Upper lobe of left lung (tissue), 6 donors: ENCODE data around the gene SLC9A9. TPM values are rescaled to one million over a fixed set of nuclear protein-coding genes. Genes with fewer than 3 reads are reported as not detected.

Source experiments
- ATAC-seq, 2 donors: fragments of 200-7000 bp; cut with Tn5 transposase; one replicate each; pipeline ENCODE4 v1.9.1; 2022; ENCODE audit warnings: mild to moderate bottlenecking in 2 of 2, moderate library complexity in 2 of 2; ENCODE audit not compliant: low FRiP score in 2 of 2
- DNase-seq, 2 donors: peaks; one replicate each; pipeline ENCODE4 v3.0.0-alpha.2; 2019 to 2020
- H3K27ac ChIP-seq, 4 donors: fragments of 200-600 bp; sonication (generic); one replicate each; pipeline ENCODE4 v1.5.1; 2016 to 2019
- H3K27me3 ChIP-seq, 4 donors: fragments of 200-600 bp; sonication (generic); one replicate each; pipeline ENCODE4 v1.5.1; 2017 to 2019
- H3K36me3 ChIP-seq, 4 donors: fragments of 200-600 bp; sonication (generic); one replicate each; pipeline ENCODE4 v1.5.1; 2016 to 2019
- H3K4me1 ChIP-seq, 4 donors: fragments of 200-600 bp; sonication (generic); one replicate each; pipeline ENCODE4 v1.5.1; 2018 to 2019
- H3K4me3 ChIP-seq, 4 donors: fragments of 200-600 bp; sonication (generic); one replicate each; pipeline ENCODE4 v1.5.1; 2017 to 2019; ENCODE audit warnings: mild to moderate bottlenecking in 2 of 4, moderate library complexity in 1 of 4
- H3K9me3 ChIP-seq, 4 donors: fragments of 200-600 bp; sonication (generic); one replicate each; pipeline ENCODE4 v1.5.1; 2018 to 2019
- CTCF ChIP-seq, 6 experiments: fragments of 450-650 bp in 4 of 6; fragments of 200-600 bp in 2 of 6; sonication (generic) in 2 of 6; IDR thresholded peaks; one replicate each; pipeline ENCODE4 v1.5.1; 2016 to 2019; ENCODE audit warnings: antibody characterized with exemption in 6 of 6
- EP300 ChIP-seq, 4 donors: sonication (generic); formaldehyde crosslinking; IDR thresholded peaks; one replicate each; pipeline ENCODE4 v1.5.1; 2017; ENCODE audit warnings: antibody characterized with exemption in 4 of 4, control low read depth in 2 of 4
- POLR2A ChIP-seq, 4 donors: fragments of 450-650 bp; IDR thresholded peaks; one replicate each; pipeline ENCODE4 v1.5.1; 2016 to 2017; ENCODE audit warnings: antibody characterized with exemption in 4 of 4, mild to moderate bottlenecking in 2 of 4
- POLR2AphosphoS5 ChIP-seq, 2 donors: sonication (generic); formaldehyde crosslinking; IDR thresholded peaks; one replicate each; pipeline ENCODE4 v1.5.1; 2017; ENCODE audit warnings: antibody characterized with exemption in 2 of 2
- WGBS, 2 donors: methylation state at CpG; one replicate each; pipeline ENCODE4 v1.1.5; 2017 to 2018; 5-methylcytosine and 5-hydroxymethylcytosine counted together
- total RNA-seq, 6 donors: library from RNA; depleted of rRNA in 4 of 6; stranded (reverse); fragments of >200 nt in 4 of 6; gene quantifications; one replicate each; pipeline versions ENCODE4 v1.1.0 to v1.2.1, GENCODE V29; 2016 to 2021
- donor health status: DM: no; HTN: no; CAD: no; lungs with moderate emphysema.
- donor health status: DM: no; HTN: yes; CAD: no; lungs with severe emphysema.

The SLC9A9 gene
- total RNA-seq, 6 donors from 2014 or later, result 4.2 to 20.4 (median 8.7) TPM

- WGBS, 2 donors, result 76 to 86% methylated on average over 5 of the region's 5 CpGs
- no peaks in the 10 kb centered on the region for H3K36me3 ChIP-seq
- no peak for DNase-seq
- no peaks in the 10 kb centered on the region for H3K9me3 ChIP-seq
- no peaks in the 10 kb centered on the region for H3K27me3 ChIP-seq
- H3K4me3 ChIP-seq, result no peak overlapping the region
- TF ChIP-seq POLR2A (IDR thresholded peaks at IDR 0.05) (no peak), EP300 (IDR thresholded peaks at IDR 0.05) (no peak), CTCF (IDR thresholded peaks at IDR 0.05) (no peak), POLR2AphosphoS5 (IDR thresholded peaks at IDR 0.05) (no peak)
- H3K4me1 ChIP-seq, result peaks cover 0 to 5% (median 2%) of the 10 kb centered on the region in 4 donors
- H3K27ac ChIP-seq, result no peak overlapping the region
- no peak for ATAC-seq
Observed at GRCh38 chr3:143668924-143669790, 179.1 kb downstream of the SLC9A9 start.

- no peak overlapping the region for H3K27ac ChIP-seq
- ATAC-seq (no peak), DNase-seq (no peak)
- no peaks in the 10 kb centered on the region for H3K9me3 ChIP-seq
- peaks cover 0 to 2% (median 0%) of the 10 kb centered on the region in 4 donors for H3K4me1 ChIP-seq
- 69 to 90% methylated on average over 5 of the region's 5 CpGs for WGBS, 2 donors
- no peaks in the 10 kb centered on the region for H3K27me3 ChIP-seq
- TF ChIP-seq EP300 (IDR thresholded peaks at IDR 0.05), result no peak
- TF ChIP-seq POLR2A (IDR thresholded peaks at IDR 0.05), result no peak
- TF ChIP-seq CTCF (IDR thresholded peaks at IDR 0.05), result no peak
- no peak for TF ChIP-seq POLR2AphosphoS5 (IDR thresholded peaks at IDR 0.05)
- H3K4me3 ChIP-seq, result no peak overlapping the region
- no peaks in the 10 kb centered on the region for H3K36me3 ChIP-seq
Observed at GRCh38 chr3:143668385-143668784, 179.9 kb downstream of the SLC9A9 start.

- Histone ChIP-seq H3K4me3 (no peak overlapping the region), H3K9me3 (no peaks in the 10 kb centered on the region), H3K36me3 (no peaks in the 10 kb centered on the region), H3K27ac (no peak overlapping the region), H3K27me3 (no peaks in the 10 kb centered on the region), H3K4me1 (no peaks in the 10 kb centered on the region)
- TF ChIP-seq POLR2A (IDR thresholded peaks at IDR 0.05), result no peak
- no peak for TF ChIP-seq CTCF (IDR thresholded peaks at IDR 0.05)
- no peak for TF ChIP-seq EP300 (IDR thresholded peaks at IDR 0.05)
- TF ChIP-seq POLR2AphosphoS5 (IDR thresholded peaks at IDR 0.05), result no peak
- ATAC-seq (no peak), DNase-seq (no peak)
- 87 to 95% methylated on average over 3 of the region's 3 CpGs for WGBS, 2 donors
Observed at GRCh38 chr3:143661677-143662076, 186.6 kb downstream of the SLC9A9 start.

GRCh38 chr3:143658861-143659260 lies 189.4 kb downstream of the SLC9A9 start:
- H3K9me3 ChIP-seq, result no peaks in the 10 kb centered on the region
- no peak overlapping the region for H3K27ac ChIP-seq
- no peak for DNase-seq
- H3K36me3 ChIP-seq, result no peaks in the 10 kb centered on the region
- H3K4me1 ChIP-seq, result no peaks in the 10 kb centered on the region
- no peaks in the 10 kb centered on the region for H3K27me3 ChIP-seq
- no peak for TF ChIP-seq EP300 (IDR thresholded peaks at IDR 0.05)
- TF ChIP-seq CTCF (IDR thresholded peaks at IDR 0.05), result no peak
- no peak for TF ChIP-seq POLR2A (IDR thresholded peaks at IDR 0.05)
- no peak overlapping the region for H3K4me3 ChIP-seq
- 50 to 68% methylated on average over 2 of the region's 2 CpGs for WGBS, 2 donors
- no peak for ATAC-seq

GRCh38 chr3:143658116-143658515 lies 190.2 kb downstream of the SLC9A9 start:
- no peak overlapping the region for H3K27ac ChIP-seq
- no peaks in the 10 kb centered on the region for H3K9me3 ChIP-seq
- no peaks in the 10 kb centered on the region for H3K36me3 ChIP-seq
- H3K27me3 ChIP-seq, result no peaks in the 10 kb centered on the region
- H3K4me3 ChIP-seq, result no peak overlapping the region
- ATAC-seq (no peak), DNase-seq (no peak)
- no peaks in the 10 kb centered on the region for H3K4me1 ChIP-seq
- WGBS, 2 donors, result 71 to 91% methylated on average over 1 of the region's 1 CpG
- TF ChIP-seq CTCF (IDR thresholded peaks at IDR 0.05), result no peak
- TF ChIP-seq POLR2A (IDR thresholded peaks at IDR 0.05), result no peak
- no peak for TF ChIP-seq POLR2AphosphoS5 (IDR thresholded peaks at IDR 0.05)
- TF ChIP-seq EP300 (IDR thresholded peaks at IDR 0.05), result no peak
